MV-4-11 (cell line): ENCODE data around the gene MSLN.

ENCODE experiments used
- DNase-seq: peaks from one replicate; lab custom pipeline; 2025; lab: John Stamatoyannopoulos, UW

Gene MSLN

DNA sequence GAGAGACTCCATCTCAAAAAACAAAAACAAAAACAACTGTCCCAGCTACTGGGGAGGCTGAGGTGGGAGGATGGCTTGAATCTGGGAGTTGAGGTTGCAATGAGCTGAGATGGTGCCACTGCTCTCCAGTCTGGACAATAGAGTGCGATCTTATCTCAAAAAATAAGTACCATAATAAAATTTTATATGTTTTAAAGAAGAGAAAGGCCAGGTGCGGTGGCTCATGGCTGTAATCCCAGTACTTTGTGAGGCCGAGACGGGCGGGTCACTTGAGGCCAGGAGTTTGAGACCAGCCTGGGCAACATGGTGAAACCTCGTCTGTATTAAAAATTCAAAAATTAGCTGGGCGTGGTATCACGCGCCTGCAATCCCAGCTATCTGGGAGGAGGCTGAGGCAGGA is 16.3 kb downstream of the MSLN start:
- DNase-seq = no peak

DNA sequence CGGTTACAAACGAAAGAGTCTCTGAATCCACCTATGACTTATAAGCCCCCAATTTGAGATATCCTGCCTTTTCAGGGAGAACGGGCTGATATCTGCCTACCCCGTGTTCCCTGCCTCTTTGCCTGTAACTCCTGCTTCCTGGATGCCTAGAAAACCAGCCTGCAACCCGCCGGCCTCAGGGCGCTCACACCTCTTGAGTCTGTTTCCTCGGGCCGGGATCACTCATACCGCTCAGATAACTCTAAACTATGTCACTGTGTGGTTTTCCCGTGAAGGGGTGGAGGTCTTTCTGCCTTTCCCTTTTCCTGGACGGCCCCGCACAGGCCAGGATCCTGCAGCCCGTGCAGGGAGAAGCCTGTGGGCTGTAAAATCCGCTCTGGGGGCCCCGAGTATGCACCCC is 17.3 kb downstream of the MSLN start:
- DNase-seq = no peak

DNA sequence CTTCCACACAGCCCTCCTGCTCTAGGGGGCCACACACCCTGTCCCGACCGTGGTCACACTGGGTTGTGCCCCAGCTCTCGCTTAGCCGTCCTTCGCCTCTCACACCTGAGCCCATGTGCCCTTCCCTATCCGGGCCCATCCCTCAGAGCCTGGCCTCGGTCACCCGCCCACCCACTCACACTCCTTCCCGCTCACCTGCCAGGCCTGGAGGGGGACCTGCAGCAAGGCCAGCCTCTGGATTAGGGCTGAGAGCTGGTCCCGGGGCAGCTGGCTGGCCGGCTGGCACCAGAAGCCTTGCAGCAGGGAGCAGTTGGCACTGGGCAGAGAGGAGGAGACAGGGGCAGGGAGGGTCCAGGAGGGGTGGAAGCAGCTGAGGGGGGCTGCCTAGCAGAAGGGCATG is 17.9 kb downstream of the MSLN start:
- DNase-seq = no peak

- DNase-seq = no peak
Measured at GRCh38 chr16:778909-779527, 18.5 kb downstream of the MSLN start.

GRCh38 chr16:779561-779960 is 19.0 kb downstream of the MSLN start:
- no peak for DNase-seq

DNA sequence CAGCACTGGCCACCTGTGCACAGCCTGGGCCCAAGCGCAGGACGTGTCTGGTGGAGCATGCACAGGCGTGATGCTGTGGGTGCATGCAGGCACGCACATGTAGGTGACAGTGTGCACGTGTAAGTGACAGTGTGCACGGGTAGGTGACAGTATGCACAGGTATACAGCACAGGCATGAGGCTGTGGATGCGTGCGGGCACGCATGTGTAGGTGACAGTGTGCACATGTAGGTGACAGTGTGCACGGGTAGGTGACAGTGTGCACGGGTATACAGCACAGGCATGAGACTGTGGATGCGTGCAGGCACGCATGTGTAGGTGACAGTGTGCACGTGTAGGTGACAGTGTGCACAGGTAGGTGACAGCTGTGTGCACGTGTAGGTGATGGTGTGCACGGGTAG is 19.8 kb downstream of the MSLN start:
- DNase-seq = no peak

DNA sequence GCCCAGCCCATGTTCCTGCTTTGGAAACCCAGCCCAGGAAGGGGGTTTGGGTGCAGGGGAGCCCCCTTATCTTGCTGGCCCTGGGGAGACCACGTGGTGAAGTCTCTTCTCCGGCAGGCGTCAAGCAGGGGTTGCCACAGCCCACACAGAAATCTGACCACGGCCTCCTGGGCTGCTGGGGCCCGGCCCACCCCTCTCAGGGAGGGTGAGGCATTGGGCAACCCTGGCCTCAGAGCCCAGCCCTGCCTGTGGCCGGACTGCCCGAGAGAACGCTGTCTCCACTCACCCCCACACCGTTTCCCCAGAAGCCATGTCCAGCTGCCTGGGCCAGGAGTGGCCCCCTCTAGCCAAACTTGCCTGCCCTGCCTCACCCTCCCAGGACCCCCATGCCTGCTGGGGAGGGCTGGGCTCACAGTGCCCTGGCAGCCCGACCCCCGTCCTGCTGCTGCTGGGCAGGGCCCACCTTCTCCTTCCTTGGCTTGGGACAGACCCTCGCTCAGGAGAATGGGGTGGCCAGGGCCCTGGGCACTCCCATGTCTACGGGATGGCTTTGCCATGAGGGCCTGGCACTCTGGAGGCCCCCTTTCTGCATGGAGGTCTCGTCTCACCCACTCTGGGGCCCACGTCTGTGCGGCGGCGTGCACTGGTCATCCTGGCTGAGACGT is 20.9 kb downstream of the MSLN start:
- no peak for DNase-seq

GRCh38 chr16:782258-782657 is 21.7 kb downstream of the MSLN start:
- no peak for DNase-seq

DNA sequence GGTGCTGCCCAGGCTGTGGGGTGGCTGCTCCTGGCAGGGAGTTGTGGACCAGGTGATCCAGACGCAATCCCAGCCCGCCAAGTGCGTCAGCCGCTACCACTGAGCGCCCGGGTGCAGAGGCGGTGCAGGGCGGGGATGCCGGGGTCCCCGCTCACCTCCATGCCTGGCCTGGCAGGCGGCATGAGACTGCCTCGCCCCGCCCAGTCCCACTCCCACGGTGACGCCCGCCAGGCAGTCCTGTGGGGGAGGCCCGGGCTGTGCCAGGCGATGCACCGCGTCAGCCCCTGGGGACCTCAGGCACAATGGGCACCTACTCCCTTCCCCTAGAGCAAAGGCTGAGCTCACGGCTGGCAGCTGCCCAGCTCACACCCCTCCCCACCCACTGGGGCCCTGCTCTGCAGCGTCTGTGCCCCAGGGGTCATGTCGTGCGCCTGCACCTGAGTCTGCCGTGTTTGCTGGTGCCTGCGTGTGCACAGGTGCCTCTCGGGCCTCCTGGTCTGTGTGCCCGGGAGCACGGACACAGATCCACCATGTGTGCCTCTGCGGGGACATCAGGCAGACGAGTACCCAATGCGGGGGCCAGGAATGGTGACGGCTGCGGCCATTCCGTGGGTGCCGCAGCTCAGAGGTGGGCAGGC is 22.4 kb downstream of the MSLN start:
- no peak for DNase-seq

GRCh38 chr16:783404-784161 is 23.0 kb downstream of the MSLN start:
- DNase-seq = no peak

DNA sequence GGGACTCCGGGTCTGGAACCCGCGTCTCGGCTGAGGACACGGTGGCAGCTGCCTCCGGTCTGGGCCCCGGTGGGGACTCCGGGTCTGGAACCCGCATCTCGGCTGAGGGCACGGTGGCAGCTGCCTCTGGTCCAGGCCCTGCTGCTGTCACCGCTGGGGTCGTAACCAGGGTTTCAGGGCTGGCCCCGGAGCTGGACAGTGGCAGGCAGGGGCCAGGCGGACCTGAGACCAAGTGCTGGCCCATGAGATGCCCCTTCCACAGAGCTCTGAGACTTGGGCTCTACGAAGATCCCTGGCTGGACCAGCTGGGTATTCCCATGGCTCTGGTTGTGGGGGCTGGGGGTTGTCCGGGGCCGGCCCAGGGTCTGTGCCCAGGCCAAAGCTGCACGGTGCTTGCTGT is 23.9 kb downstream of the MSLN start:
- DNase-seq = no peak

GRCh38 chr16:785563-786535 is 25.3 kb downstream of the MSLN start:
- peak; percentile 20 for DNase-seq

DNA sequence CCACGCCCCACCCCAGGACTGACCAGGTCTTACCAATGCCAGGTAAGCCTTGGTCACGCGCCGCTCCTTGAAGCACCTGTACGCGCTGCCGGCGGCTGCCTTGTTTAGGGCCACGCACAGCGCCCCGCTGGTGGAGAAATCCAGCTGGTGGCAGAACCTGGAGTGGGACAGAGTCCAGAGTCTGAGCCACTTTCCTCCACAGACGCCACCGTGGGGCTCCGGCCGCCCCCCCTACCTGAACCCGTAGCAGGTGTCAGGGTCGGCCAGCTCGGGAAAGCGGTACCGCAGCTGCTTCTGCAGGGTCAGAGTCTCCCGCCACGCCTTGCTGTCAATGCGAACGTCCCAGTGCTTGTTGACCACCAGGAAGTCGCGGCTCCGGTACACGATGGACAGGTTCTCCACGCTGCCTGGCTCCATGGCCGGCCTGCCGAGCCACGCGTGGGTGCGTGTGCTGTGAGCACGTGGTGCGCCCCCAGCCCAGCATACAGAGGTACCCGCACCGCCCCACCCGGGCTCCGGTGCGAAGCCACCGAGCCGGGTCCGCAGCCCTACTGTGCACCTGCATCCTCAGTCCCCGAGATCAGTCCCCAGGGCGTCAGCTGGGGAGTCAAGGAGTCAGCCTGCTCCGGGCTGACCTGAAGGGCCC is 26.9 kb downstream of the MSLN start:
- DNase-seq = no peak

GRCh38 chr16:787978-788398 is 27.5 kb downstream of the MSLN start, which contains the start of gene RPUSD1:
Gene RPUSD1 (minus strand): TSS chr16:788381. CDS start chr16:787737, 644 bp downstream.
- no peak for DNase-seq

GRCh38 chr16:788399-789126 is 28.0 kb downstream of the MSLN start, which contains the start of gene CHTF18:
Gene CHTF18 (plus strand): TSS chr16:788620. CDS start chr16:788685, 65 bp downstream.
- peak; percentile 80 for DNase-seq

GRCh38 chr16:789191-789850 is 28.8 kb downstream of the MSLN start:
- no peak for DNase-seq

DNA sequence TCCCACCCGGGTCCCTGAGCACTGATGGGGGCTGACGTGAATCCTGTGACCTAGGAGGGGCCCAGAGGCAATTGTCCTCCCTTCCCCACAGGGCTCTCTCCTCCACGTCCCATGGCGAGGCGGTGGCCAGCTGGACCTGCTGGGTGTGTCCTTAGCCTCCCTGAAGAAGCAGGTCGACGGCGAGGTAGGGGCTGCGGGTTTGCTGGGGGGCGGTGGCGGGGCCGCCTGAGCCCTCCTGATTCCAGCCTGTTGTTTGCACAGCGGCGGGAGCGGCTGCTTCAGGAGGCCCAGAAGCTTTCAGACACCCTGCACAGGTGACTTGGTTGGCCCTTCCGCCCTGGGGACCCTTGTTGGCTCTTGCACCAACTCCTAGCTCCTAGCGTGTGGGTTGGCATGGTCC is 29.6 kb downstream of the MSLN start:
- DNase-seq = no peak

DNA sequence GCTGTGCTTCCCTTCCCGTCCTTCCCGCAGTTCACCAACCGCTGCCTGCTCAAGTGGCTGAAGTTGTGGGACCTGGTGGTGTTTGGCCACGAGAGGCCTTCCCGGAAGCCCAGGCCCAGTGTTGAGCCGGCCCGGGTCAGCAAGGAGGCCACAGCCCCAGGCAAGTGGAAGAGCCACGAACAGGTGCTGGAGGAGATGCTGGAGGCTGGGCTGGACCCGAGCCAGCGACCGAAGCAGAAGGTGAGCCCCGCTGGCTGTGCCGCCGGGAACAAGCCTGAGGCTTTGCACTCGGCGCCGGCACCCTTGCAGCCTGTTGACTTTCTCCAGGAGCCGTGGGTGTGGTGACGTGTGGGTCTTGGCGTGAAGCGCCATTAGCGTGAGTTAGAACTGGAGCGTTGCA is 30.6 kb downstream of the MSLN start:
- no peak for DNase-seq

DNA sequence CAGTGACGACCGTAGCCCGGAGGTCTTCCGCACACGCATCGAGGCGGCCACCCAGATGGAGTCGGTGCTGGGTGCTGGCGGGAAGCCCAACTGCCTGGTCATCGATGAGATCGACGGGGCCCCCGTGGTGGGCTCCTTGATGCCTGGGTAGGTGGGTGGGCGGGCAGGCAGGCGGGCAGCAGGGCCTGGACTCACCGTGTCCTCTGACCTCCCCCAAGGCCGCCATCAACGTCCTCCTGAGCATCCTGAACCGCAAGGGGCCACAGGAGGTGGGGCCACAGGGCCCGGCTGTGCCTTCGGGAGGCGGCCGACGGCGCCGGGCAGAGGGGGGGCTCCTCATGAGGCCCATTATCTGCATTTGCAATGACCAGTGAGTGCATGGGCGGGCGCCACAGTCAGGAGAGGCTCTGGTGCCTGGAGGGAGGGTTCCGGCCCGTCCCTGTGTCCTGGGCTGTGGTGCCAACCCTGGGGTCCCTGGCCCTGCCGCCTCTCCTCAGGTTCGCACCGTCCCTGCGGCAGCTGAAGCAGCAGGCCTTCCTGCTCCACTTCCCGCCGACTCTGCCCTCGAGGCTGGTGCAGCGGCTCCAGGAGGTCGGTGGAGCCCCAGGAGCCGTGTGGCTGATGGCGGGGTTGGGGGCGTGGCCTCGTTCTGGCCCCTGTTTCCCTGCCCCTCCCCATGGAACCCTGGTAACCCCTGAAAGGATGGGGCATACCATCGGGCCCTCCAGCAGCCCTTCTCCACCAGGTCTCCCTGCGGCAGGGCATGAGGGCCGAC is 31.9 kb downstream of the MSLN start:
- DNase-seq = no peak
